CD4-positive, alpha-beta T cell treated with Interleukin-12 subunit alpha and Interleukin-12 subunit beta, for 1 hour (primary cell): ENCODE measurements around the gene DGKE.

Experiments used
- DNase-seq: peaks from one replicate; pipeline ENCODE4 v3.0.0-alpha.2; 2020

The DGKE gene

GRCh38 chr17:56918916-56919315 lies 85.0 kb downstream of the DGKE start:
- no peak for DNase-seq
